Liver (tissue), 9 donors: ENCODE data around the gene RBM47. TPM values are rescaled to one million over a fixed set of nuclear protein-coding genes. Genes with fewer than 3 reads are reported as not detected.
A peak's percentile ranks its signal among the peaks of the same experiment; 100 is the strongest.

ENCODE experiments used
- DNase-seq: peaks from one replicate; pipeline ENCODE4 v3.0.0-alpha.2; 2017; ENCODE audit warnings: low spot score
- H3K27ac ChIP-seq, 2 donors: one replicate each; pipeline ENCODE4 v1.7.0; 2013; ENCODE audit warnings: inconsistent platforms in 2 of 2, low read length in 2 of 2, control low read depth in 1 of 2, low read depth in 1 of 2, mild to moderate bottlenecking in 1 of 2
- H3K27me3 ChIP-seq, 4 donors: one replicate each; pipeline versions ENCODE4 v1.6.1 to v1.7.0; 2013; ENCODE audit warnings: low read length in 3 of 4, inconsistent platforms in 1 of 4, mild to moderate bottlenecking in 1 of 4, moderate library complexity in 1 of 4; ENCODE audit not compliant: control insufficient read depth in 4 of 4, insufficient read depth in 4 of 4
- H3K36me3 ChIP-seq, 4 donors: one replicate each; pipeline versions ENCODE4 v1.6.1 to v1.7.0; 2013; ENCODE audit warnings: low read length in 3 of 4, mild to moderate bottlenecking in 3 of 4, low read depth in 1 of 4, moderate library complexity in 1 of 4; ENCODE audit not compliant: control insufficient read depth in 4 of 4, insufficient read depth in 3 of 4
- H3K4me1 ChIP-seq, 4 donors: one replicate each; pipeline versions ENCODE4 v1.6.1 to v1.7.0; 2013; ENCODE audit warnings: low read length in 3 of 4, mild to moderate bottlenecking in 3 of 4, moderate library complexity in 1 of 4; ENCODE audit not compliant: control insufficient read depth in 4 of 4, insufficient read depth in 4 of 4
- H3K4me3 ChIP-seq, 3 donors: one replicate each; pipeline versions ENCODE4 v1.6.1 to v1.7.0; 2013; ENCODE audit warnings: low read length in 3 of 3, control low read depth in 1 of 3, low read depth in 1 of 3, mild to moderate bottlenecking in 1 of 3
- H3K9ac ChIP-seq, 2 donors: one replicate each; pipeline ENCODE4 v1.7.0; 2013; ENCODE audit warnings: low read length in 2 of 2, mild to moderate bottlenecking in 2 of 2, moderate library complexity in 2 of 2, control low read depth in 1 of 2, low read depth in 1 of 2
- H3K9me3 ChIP-seq, 4 donors: one replicate each; pipeline versions ENCODE4 v1.6.1 to v1.7.0; 2013; ENCODE audit warnings: low read length in 3 of 4; ENCODE audit not compliant: control insufficient read depth in 4 of 4
- ATF3 ChIP-seq: IDR thresholded peaks from 2 replicates; pipeline ENCODE4 v1.6.1; 2016; ENCODE audit warnings: antibody characterized with exemption
- CTCF ChIP-seq: fragments of 150-350 bp; IDR thresholded peaks from 2 replicates; pipeline ENCODE4 v1.5.1; 2017; ENCODE audit warnings: improper control_type of control experiment, low read depth, low read length; ENCODE audit not compliant: missing input control
- EGR1 ChIP-seq, 2 donors: IDR thresholded peaks; 2 replicates each; pipeline ENCODE4 v1.6.1; 2016 to 2018; ENCODE audit warnings: antibody characterized with exemption in 2 of 2, low read depth in 2 of 2
- FOXA1 ChIP-seq: IDR thresholded peaks from 2 replicates; pipeline ENCODE4 v1.6.1; 2016; ENCODE audit warnings: antibody characterized with exemption
- FOXA2 ChIP-seq: IDR thresholded peaks from 2 replicates; pipeline ENCODE4 v1.6.1; 2016; ENCODE audit warnings: antibody characterized with exemption
- GABPA ChIP-seq, 2 donors: IDR thresholded peaks in 1 of 2; conservative IDR thresholded peaks in 1 of 2; 2 replicates each; pipeline ENCODE4 v1.6.1; 2016; ENCODE audit warnings: antibody characterized with exemption in 2 of 2, mild to moderate bottlenecking in 1 of 2, moderate library complexity in 1 of 2
- HNF4A ChIP-seq, 2 donors: conservative IDR thresholded peaks; 2 replicates each; pipeline ENCODE4 v1.6.1; 2016; ENCODE audit warnings: antibody characterized with exemption in 2 of 2, mild to moderate bottlenecking in 2 of 2
- HNF4G ChIP-seq: IDR thresholded peaks from 2 replicates; pipeline ENCODE4 v1.6.1; 2016; ENCODE audit warnings: antibody characterized with exemption
- JUND ChIP-seq, 2 donors: IDR thresholded peaks; 2 replicates each; pipeline ENCODE4 v1.6.1; 2016; ENCODE audit warnings: antibody characterized with exemption in 2 of 2
- NR2F2 ChIP-seq: IDR thresholded peaks from 2 replicates; pipeline ENCODE4 v1.6.1; 2016; ENCODE audit warnings: antibody characterized with exemption
- RAD21 ChIP-seq, 2 donors: IDR thresholded peaks; 2 replicates each; pipeline ENCODE4 v1.6.1; 2016; ENCODE audit warnings: antibody characterized with exemption in 2 of 2, mild to moderate bottlenecking in 2 of 2
- REST ChIP-seq: IDR thresholded peaks from 2 replicates; pipeline ENCODE4 v1.6.1; 2016; ENCODE audit warnings: antibody characterized with exemption, mild to moderate bottlenecking
- RXRA ChIP-seq, 2 donors: IDR thresholded peaks; 2 replicates each; pipeline ENCODE4 v1.6.1; 2017 to 2018; ENCODE audit warnings: antibody characterized with exemption in 2 of 2, mild to moderate bottlenecking in 1 of 2
- SP1 ChIP-seq: IDR thresholded peaks from 2 replicates; pipeline ENCODE4 v1.6.1; 2018; ENCODE audit warnings: antibody characterized with exemption, mild to moderate bottlenecking
- YY1 ChIP-seq: IDR thresholded peaks from 2 replicates; pipeline ENCODE4 v1.6.1; 2016; ENCODE audit warnings: antibody characterized with exemption, mild to moderate bottlenecking
- ZBTB33 ChIP-seq: IDR thresholded peaks from 2 replicates; pipeline ENCODE4 v1.6.1; 2016; ENCODE audit warnings: antibody characterized with exemption
- WGBS: extraction: QIAGEN DNeasy Blood & Tissue Kit; methylation state at CpG from one replicate; pipeline ENCODE4 v1.1.7; 2013; 5-methylcytosine and 5-hydroxymethylcytosine counted together
- polyA plus RNA-seq, 2 donors: library from polyadenylated mRNA; stranded (reverse) in 1 of 2; unstranded in 1 of 2; fragments of 200-250 nt in 1 of 2; fragments of >200 nt in 1 of 2; fragmentation: Nextera tagmentation in 1 of 2; extraction: Ambion mirVana in 1 of 2; gene quantifications; one replicate each; pipeline versions ENCODE4 v1.2.1 to v1.2.3, GENCODE V29; 2013 to 2015
- total RNA-seq, 2 donors: library from RNA; depleted of rRNA; stranded (reverse); fragments of >200 nt; gene quantifications; one replicate each; pipeline ENCODE4 v1.2.3, GENCODE V29; 2014
- TF ChIP-seq, protein P1 (sequence below): IDR thresholded peaks from 2 replicates; pipeline ENCODE4 v1.6.1; 2016; ENCODE audit warnings: antibody characterized with exemption
- donor health status: healthy.
- donor health status: healthy.
- donor health status: healthy.
- donor health status: healthy.
- donor health status: healthy.

RBM47 gene
- total and polyA plus RNA-seq, 4 donors = 16.5 to 81.2 (median 24.7) TPM

DNA sequence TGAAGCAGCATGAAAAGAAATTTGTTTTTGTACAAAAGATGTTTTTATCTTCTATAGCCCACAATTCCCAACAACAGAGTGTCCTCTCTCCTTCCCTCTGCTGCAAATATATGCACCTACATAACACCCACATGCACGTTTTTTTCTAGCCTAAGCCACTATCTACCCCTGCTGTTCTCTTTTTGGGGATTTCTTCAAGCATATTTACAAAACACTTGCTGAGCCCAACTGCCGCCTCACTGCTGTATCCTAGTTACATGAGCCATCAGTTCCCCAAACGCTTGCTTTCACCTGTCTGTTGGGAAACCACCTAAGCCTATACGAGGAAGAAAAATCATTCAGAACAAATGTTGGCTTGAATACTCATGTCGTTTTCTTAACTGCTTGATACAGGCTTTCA, 167.3 kb downstream of the RBM47 start:
- H3K36me3 ChIP-seq = peaks cover 5 to 27% (median 14%) of the 10 kb centered on the region in 4 donors
- peak overlapping the region in 1 of 2 donors; percentile 36 for H3K27ac ChIP-seq
- no peak overlapping the region for H3K4me3 ChIP-seq
- H3K9ac ChIP-seq = no peak overlapping the region
- 34% methylated on average over 5 of the region's 5 CpGs for WGBS
- TF ChIP-seq, protein P1, sequence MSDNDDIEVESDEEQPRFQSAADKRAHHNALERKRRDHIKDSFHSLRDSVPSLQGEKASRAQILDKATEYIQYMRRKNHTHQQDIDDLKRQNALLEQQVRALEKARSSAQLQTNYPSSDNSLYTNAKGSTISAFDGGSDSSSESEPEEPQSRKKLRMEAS = no peak
- TF ChIP-seq EGR1 (IDR thresholded peaks at IDR 0.05; ENCODE audit: low read depth in 2 of 2) (no peak), REST (no peak)
- no peaks in the 10 kb centered on the region for H3K9me3 ChIP-seq
- no peaks in the 10 kb centered on the region for H3K27me3 ChIP-seq
- DNase-seq = no peak
- H3K4me1 ChIP-seq = peaks cover 1 to 43% (median 18%) of the 10 kb centered on the region in 4 donors

DNA sequence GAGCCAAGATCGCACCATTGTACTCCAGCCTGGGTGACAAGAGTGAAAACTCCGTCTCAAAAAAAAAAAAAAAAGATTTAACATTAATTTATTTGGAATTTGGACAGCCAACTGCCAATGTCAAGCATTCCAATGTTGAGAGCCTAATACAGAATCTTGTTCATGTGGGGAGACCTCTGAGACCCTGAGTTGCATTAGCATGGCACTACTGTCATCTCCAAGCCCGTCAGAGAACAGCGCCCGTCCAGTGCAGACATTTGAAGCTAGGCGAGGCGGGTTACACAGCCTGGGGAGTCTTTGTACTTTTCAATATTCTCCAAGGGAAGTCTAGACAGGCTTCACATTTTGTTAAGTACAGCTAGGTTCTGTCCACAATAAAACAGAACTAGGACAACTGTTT, 167.8 kb downstream of the RBM47 start:
- H3K27me3 ChIP-seq = no peaks in the 10 kb centered on the region
- H3K36me3 ChIP-seq = peaks cover 4 to 27% (median 14%) of the 10 kb centered on the region in 4 donors
- 94% methylated on average over 7 of the region's 7 CpGs for WGBS
- H3K27ac ChIP-seq = peak overlapping the region in 1 of 2 donors; percentile 36
- no peaks in the 10 kb centered on the region for H3K9me3 ChIP-seq
- DNase-seq = no peak
- H3K9ac ChIP-seq = peak overlapping the region in 1 of 2 donors; percentile 20
- no peak for TF ChIP-seq RXRA (IDR thresholded peaks at IDR 0.05)
- TF ChIP-seq JUND (IDR thresholded peaks at IDR 0.05) = no peak
- TF ChIP-seq HNF4A (conservative IDR thresholded peaks at IDR 0.05) = no peak
- no peak for TF ChIP-seq EGR1 (IDR thresholded peaks at IDR 0.05; ENCODE audit: low read depth in 2 of 2)
- TF ChIP-seq FOXA2 = no peak
- TF ChIP-seq ZBTB33 = no peak
- no peak for TF ChIP-seq ATF3
- TF ChIP-seq, protein P1 = no peak
- no peak for TF ChIP-seq REST
- no peak for TF ChIP-seq SP1
- TF ChIP-seq RAD21 (IDR thresholded peaks at IDR 0.05) = no peak
- TF ChIP-seq CTCF = no peak
- TF ChIP-seq NR2F2 = no peak
- no peak for TF ChIP-seq FOXA1
- TF ChIP-seq GABPA (IDR thresholded peaks at IDR 0.05 in 1 of 2, conservative IDR thresholded peaks at IDR 0.05 in 1 of 2) = no peak
- TF ChIP-seq HNF4G = no peak
- TF ChIP-seq YY1 = no peak
- H3K4me3 ChIP-seq = no peak overlapping the region
- H3K4me1 ChIP-seq = peaks cover 1 to 44% (median 19%) of the 10 kb centered on the region in 4 donors
